Activated naive CD4-positive, alpha-beta T cell (primary cell): ENCODE results near the gene LRP1B.

Source experiments
- DNase-seq, 4 experiments: peaks; one replicate each; lab custom pipeline; 2025; lab: John Stamatoyannopoulos, UW

Gene LRP1B

GRCh38 chr2:140892911-140893637, 1237.7 kb downstream of the LRP1B start:
- DNase-seq, result no peak

GRCh38 chr2:140892436-140892835, 1238.4 kb downstream of the LRP1B start:
- no peak for DNase-seq

GRCh38 chr2:140891614-140892212, 1239.1 kb downstream of the LRP1B start:
- no peak for DNase-seq

GRCh38 chr2:140882671-140883620, 1247.9 kb downstream of the LRP1B start:
- no peak for DNase-seq

GRCh38 chr2:140880573-140880972, 1250.2 kb downstream of the LRP1B start:
- no peak for DNase-seq

GRCh38 chr2:140876015-140876414, 1254.8 kb downstream of the LRP1B start:
- DNase-seq, result no peak

- no peak for DNase-seq
These were observed 1256.8 kb downstream of the LRP1B start for GRCh38 chr2:140873915-140874531.

- no peak for DNase-seq
These were observed 1260.9 kb downstream of the LRP1B start for GRCh38 chr2:140869925-140870324.

- DNase-seq, result no peak
These were observed 1261.7 kb downstream of the LRP1B start for GRCh38 chr2:140869107-140869506.

GRCh38 chr2:140865837-140866236, 1265.0 kb downstream of the LRP1B start:
- no peak for DNase-seq

GRCh38 chr2:140863713-140864112, 1267.1 kb downstream of the LRP1B start:
- DNase-seq, result no peak

GRCh38 chr2:140862181-140862580, 1268.6 kb downstream of the LRP1B start:
- DNase-seq, result no peak

GRCh38 chr2:140861666-140862065, 1269.2 kb downstream of the LRP1B start:
- no peak for DNase-seq

- no peak for DNase-seq
These were observed 1275.3 kb downstream of the LRP1B start for GRCh38 chr2:140855471-140855870.

- no peak for DNase-seq
These were observed 1279.4 kb downstream of the LRP1B start for GRCh38 chr2:140851258-140851981.

- no peak for DNase-seq
These were observed 1287.6 kb downstream of the LRP1B start for GRCh38 chr2:140843186-140843585.

- no peak for DNase-seq
These were observed 1288.7 kb downstream of the LRP1B start for GRCh38 chr2:140842110-140842509.

GRCh38 chr2:140841141-140841540, 1289.7 kb downstream of the LRP1B start:
- DNase-seq, result no peak

- no peak for DNase-seq
These were observed 1294.0 kb downstream of the LRP1B start for GRCh38 chr2:140836826-140837225.

- DNase-seq, result no peak
These were observed 1295.7 kb downstream of the LRP1B start for GRCh38 chr2:140835079-140835478.

- no peak for DNase-seq
These were observed 1316.7 kb downstream of the LRP1B start for GRCh38 chr2:140814141-140814540.

GRCh38 chr2:140808820-140809219, 1322.0 kb downstream of the LRP1B start:
- no peak for DNase-seq
